Tibial artery (tissue), 4 donors: ENCODE results near the gene AP3B2.

Experiments
- DNase-seq, 2 donors: peaks; one replicate each; pipeline ENCODE4 v3.0.0-alpha.2; 2019
- H3K27ac ChIP-seq, 2 donors: fragments of 200-600 bp; sonication (generic) in 1 of 2; 1 replicate in 1 of 2; 2 replicates in 1 of 2; pipeline ENCODE4 v1.5.1; 2018 to 2019; ENCODE audit warnings: mild to moderate bottlenecking in 1 of 2
- H3K27me3 ChIP-seq, 2 donors: fragments of 200-600 bp; sonication (generic) in 1 of 2; one replicate each; pipeline versions ENCODE4 v1.5.1 to v1.6.0; 2016 to 2019
- H3K36me3 ChIP-seq, 3 donors: fragments of 200-600 bp; sonication (generic) in 2 of 3; one replicate each; pipeline ENCODE4 v1.5.1; 2016 to 2019; ENCODE audit warnings: mild to moderate bottlenecking in 2 of 3
- H3K4me1 ChIP-seq, 4 donors: fragments of 200-600 bp; sonication (generic) in 2 of 4; 1 replicate in 3 of 4; 2 replicates in 1 of 4; pipeline ENCODE4 v1.5.1; 2016 to 2019
- H3K4me3 ChIP-seq, 2 donors: fragments of 200-600 bp; sonication (generic) in 1 of 2; 1 replicate in 1 of 2; 2 replicates in 1 of 2; pipeline ENCODE4 v1.5.1; 2018 to 2019; ENCODE audit warnings: mild to moderate bottlenecking in 2 of 2
- H3K9me3 ChIP-seq, 3 donors: fragments of 200-600 bp; sonication (generic) in 1 of 3; one replicate each; pipeline ENCODE4 v1.5.1; 2016 to 2019
- intact Hi-C: fragments of 100-400 bp; cut with DNase I; formaldehyde crosslinking; loops from one replicate; pipeline ENCODE4 v1.15.0; 2023; ENCODE audit warnings: low total_unique reads
- TF ChIP-seq, protein P1 (sequence below), 2 experiments: fragments of 200-600 bp in 1 of 2; fragments of 450-650 bp in 1 of 2; IDR thresholded peaks; one replicate each; pipeline ENCODE4 v1.5.1; 2017 to 2019; ENCODE audit warnings: antibody characterized with exemption in 2 of 2, mild to moderate bottlenecking in 1 of 2, moderate library complexity in 1 of 2

Gene AP3B2

DNA sequence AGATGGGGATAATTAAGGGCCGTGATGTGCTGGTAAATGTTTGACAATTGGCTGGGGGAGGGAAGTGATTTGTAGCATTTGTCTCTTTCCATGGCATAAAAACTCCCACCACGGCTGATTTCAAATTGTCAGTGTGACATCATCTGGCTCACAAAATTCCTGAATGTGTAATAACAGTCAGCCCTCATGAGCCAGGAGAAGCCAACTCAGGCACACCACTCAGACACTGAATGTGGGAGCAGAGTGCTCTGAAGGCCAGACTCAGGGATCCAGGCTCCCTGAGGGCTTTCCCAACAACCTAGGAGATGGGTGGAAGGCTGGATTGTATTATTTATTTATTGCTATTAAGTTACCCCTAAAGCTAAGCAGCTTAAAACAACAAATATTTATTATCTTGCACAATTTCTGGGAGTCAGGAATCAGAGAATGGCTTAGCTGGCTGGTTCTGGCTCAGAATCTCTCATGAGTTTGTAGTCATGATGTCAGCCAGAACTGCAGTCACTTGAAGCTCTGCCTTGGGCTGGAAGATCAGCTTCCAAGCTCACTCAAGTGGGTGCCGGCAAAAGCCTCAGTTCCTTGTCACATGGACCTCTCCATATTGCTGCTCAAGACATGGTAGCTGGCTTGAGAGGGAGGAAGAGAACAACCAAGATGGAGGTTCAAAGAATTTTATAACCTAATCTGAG lies 56.0 kb downstream of the AP3B2 start:
- Histone ChIP-seq H3K27me3 (no peaks in the 10 kb centered on the region), H3K4me3 (no peak overlapping the region), H3K9me3 (no peaks in the 10 kb centered on the region), H3K4me1 (no peaks in the 10 kb centered on the region), H3K36me3 (no peaks in the 10 kb centered on the region), H3K27ac (no peak overlapping the region)
- TF ChIP-seq, protein P1, sequence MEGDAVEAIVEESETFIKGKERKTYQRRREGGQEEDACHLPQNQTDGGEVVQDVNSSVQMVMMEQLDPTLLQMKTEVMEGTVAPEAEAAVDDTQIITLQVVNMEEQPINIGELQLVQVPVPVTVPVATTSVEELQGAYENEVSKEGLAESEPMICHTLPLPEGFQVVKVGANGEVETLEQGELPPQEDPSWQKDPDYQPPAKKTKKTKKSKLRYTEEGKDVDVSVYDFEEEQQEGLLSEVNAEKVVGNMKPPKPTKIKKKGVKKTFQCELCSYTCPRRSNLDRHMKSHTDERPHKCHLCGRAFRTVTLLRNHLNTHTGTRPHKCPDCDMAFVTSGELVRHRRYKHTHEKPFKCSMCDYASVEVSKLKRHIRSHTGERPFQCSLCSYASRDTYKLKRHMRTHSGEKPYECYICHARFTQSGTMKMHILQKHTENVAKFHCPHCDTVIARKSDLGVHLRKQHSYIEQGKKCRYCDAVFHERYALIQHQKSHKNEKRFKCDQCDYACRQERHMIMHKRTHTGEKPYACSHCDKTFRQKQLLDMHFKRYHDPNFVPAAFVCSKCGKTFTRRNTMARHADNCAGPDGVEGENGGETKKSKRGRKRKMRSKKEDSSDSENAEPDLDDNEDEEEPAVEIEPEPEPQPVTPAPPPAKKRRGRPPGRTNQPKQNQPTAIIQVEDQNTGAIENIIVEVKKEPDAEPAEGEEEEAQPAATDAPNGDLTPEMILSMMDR (IDR thresholded peaks at IDR 0.05), result no peak
- intact Hi-C loops, result no loop called here
- DNase-seq, result no peak

DNA sequence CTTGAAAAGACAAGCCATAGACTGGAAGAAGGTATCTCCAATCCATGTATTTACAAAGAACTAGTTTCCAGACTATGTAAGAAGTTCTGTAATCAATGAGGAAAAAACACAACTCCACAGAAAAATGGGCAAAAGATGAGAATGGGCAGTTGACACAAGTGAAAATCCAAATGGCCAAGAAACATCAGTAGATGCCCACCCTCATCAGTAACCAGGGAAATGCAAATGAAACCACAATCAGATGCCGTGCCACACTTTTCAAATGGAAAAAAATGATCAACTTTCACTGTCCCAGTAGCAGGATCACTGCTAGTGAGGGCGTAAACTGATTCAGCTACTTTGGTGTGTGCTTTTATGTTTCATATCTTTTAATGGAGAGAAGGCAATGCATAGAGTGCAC lies 58.0 kb downstream of the AP3B2 start:
- intact Hi-C loops, result no loop called here
- Histone ChIP-seq H3K4me1 (peaks cover 0 to 17% (median 14%) of the 10 kb centered on the region in 4 donors), H3K27me3 (peaks cover 0 to 14% of the 10 kb centered on the region in 2 donors), H3K27ac (no peak overlapping the region), H3K9me3 (no peaks in the 10 kb centered on the region), H3K4me3 (no peak overlapping the region), H3K36me3 (no peaks in the 10 kb centered on the region)
- no peak for DNase-seq
- TF ChIP-seq, protein P1 (IDR thresholded peaks at IDR 0.05), result no peak

- Histone ChIP-seq H3K27ac (no peak overlapping the region), H3K4me1 (peaks cover 0 to 25% (median 22%) of the 10 kb centered on the region in 4 donors), H3K36me3 (no peaks in the 10 kb centered on the region), H3K27me3 (peaks cover 0 to 29% of the 10 kb centered on the region in 2 donors), H3K9me3 (no peaks in the 10 kb centered on the region), H3K4me3 (no peak overlapping the region)
- intact Hi-C loops, result no loop called here
- TF ChIP-seq, protein P1 (IDR thresholded peaks at IDR 0.05), result no peak
- DNase-seq, result no peak
These were observed 59.5 kb downstream of the AP3B2 start for GRCh38 chr15:82650046-82650670.

DNA sequence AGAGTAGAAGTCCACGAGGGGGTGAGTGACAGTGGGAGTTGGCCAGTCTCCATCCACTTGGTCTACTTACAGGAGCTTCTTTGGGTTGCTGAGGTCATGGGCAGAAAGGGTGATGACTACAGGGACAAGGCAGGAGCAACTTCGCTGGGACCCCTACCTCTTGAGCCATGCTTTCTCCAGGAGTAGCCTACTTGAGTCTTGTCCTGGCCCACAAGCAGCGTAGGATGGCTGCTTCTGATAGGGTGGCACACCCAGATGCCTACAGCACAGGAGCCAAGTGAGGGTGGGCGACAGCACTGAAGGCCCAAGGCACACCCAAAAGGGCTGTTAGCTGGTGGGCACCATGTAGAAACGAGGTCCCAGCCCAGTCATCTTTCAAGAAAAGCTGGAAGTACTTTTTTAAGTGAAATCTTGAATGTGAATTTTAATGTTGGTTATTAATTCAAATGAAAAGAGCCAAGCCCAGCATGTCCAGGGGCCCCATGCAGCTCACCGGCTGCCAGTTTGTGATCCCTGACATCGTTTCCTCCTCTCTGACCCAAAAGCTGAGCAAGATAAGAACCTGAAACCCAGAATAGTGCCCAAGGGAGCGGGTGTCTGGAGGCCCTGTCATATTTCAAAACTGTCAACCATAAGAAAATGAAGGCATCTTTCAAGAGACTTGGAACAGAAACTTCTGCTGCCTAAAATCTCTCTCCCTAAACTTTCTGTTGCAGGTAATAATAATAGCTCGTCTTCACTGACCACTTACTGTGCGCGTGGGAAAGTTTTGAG lies 60.3 kb downstream of the AP3B2 start:
- Histone ChIP-seq H3K4me3 (no peak overlapping the region), H3K27ac (no peak overlapping the region), H3K9me3 (no peaks in the 10 kb centered on the region), H3K36me3 (no peaks in the 10 kb centered on the region), H3K4me1 (peaks cover 0 to 25% (median 22%) of the 10 kb centered on the region in 4 donors), H3K27me3 (peaks cover 0 to 32% of the 10 kb centered on the region in 2 donors)
- TF ChIP-seq, protein P1 (IDR thresholded peaks at IDR 0.05), result no peak
- DNase-seq, result no peak
- intact Hi-C loops, result loop anchor here (10.0 kb wide), 1 partner anchor 105 kb away; the partner anchor contains the start of gene RPS17

- Histone ChIP-seq H3K36me3 (no peaks in the 10 kb centered on the region), H3K9me3 (no peaks in the 10 kb centered on the region), H3K27ac (peak overlapping the region; percentile 54 to 61), H3K27me3 (peaks cover 0 to 32% of the 10 kb centered on the region in 2 donors), H3K4me1 (peaks cover 0 to 25% (median 22%) of the 10 kb centered on the region in 4 donors), H3K4me3 (peak overlapping the region; percentile 56 to 79)
- no peak for DNase-seq
- TF ChIP-seq, protein P1 (IDR thresholded peaks at IDR 0.05), result no peak
- intact Hi-C loops, result loop anchor here (10.0 kb wide), 1 partner anchor 104 kb away; the partner anchor contains the start of gene RPS17
These were observed 61.2 kb downstream of the AP3B2 start for GRCh38 chr15:82648257-82649103.
